ENCODE data around the gene TCFL5.

Gene TCFL5

DNA sequence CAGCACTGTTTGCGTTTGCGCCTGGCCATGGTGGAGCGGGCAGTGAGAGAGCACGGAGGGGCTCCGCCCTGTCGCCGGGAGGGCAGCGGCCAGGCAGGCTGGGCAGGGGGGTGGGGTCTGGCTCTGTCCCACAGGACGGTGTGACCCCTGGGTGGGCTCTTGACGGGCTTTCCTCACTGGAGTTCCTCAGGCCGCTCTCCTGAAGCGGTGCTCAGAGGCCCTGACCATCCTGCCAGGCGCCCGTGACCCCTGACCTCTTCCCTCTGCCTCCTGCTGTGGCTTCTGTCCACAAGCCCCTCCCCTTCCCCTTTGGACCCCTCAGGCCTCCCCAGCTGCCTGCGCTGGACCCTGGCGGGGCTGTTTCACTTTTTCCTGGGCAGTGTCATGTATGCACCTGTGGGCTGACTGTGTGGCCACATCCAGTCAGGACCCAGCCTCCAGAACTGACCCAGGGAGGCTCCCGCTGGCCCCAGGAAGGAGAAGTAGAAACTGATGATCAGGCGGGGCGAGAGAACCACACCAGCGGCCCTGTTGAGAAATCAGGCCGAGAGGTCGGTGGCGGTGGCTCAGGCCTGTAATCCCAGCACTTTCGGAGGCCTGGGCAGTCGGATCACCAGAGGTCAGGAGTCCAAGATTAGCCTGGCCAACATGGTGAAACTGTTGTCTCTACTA lies 55.8 kb downstream of the TCFL5 start:
- DNase-seq (ENCODE audit: low read depth, low spot score) = no peak
- H3K4me3 ChIP-seq (ENCODE audit: low read length) = peak overlapping the region; percentile 68

DNA sequence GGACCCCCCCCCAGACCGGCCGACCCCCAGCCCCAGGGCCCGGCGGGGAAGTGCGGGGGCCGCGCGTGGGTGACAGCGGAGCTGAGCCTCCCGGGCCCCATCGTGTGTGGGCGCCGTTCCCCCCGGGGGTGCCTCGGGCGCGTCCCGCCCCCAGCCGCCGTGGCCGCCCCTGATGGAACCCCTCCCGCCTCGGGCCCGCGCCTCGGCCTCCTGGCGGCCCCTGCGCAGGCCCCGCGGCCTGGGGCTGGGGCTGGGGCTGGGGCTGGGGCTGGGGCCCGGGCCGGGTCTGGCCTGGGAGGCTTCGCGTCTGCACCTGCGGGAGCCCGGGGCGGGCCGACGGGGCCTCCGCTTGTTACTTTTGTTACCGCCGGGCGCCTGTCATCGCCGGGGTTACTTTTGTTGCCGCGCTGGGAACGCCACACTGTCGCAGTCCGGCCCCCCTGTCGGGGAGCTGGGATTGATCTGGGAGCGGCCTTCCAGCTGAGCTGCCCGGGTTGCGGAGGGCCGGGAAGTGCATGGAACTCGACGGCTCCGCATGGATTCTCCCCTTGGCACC lies 56.4 kb downstream of the TCFL5 start:
- peak overlapping the region; percentile 68 for H3K4me3 ChIP-seq (ENCODE audit: low read length)
- no peak for DNase-seq (ENCODE audit: low read depth, low spot score)

DNA sequence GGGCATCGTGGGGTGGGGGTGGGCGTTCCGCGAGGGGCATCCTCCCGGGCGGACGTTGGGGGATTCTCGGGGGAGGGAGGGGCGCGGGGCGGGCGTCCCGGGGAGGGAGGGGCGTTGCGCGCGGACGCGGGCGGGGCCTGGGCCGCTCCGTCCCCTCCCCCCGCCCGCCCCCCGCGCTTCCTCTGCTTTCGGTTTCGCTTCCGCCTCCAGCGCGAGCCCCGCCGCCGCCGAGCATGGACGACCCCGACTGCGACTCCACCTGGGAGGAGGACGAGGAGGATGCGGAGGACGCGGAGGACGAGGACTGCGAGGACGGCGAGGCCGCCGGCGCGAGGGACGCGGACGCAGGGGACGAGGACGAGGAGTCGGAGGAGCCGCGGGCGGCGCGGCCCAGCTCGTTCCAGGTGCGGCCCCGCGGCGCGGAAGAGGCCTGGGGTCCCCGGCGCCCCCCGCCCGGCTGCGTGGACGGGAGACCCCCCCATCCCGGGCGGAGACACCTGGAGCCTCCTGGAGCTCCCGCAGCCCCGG lies 56.9 kb downstream of the TCFL5 start, which contains the start of gene OGFR:
Gene OGFR (plus strand): TSS at position 209 of the 528 bp plus-strand sequence. CDS start 25 bp downstream, at position 234.
- no peak for DNase-seq (ENCODE audit: low read depth, low spot score)
- peak within 1 kb of the TSS; percentile 68 for H3K4me3 ChIP-seq (ENCODE audit: low read length)

DNA sequence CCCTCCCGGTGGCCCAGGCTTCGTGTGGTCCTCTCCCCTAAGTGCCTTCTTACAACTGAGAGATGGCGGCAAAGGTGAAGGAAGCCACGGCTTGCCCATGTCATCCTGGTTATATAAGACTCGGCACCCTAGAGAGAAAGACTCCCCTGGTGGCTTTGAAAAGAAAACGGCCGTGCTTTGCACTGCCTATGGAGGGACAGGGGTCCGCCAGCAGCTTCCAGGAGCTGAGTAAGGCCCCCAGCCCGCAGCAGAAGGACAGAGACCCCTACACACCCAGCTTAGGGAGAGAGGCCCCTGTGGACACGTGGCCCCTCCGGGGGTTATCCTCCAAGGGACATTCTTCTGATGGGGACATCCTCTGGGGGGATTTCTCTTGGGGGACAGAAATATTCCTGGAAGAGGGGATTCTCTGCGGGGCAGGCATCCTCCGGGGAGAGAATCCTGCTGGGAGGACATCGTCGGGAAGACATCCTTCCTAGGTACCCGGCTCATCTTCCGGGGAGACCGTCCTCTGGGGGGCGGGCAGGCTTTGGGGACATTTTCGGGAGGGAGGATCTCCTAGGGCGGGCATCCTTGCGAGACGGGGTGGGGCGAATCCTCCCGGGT lies 57.5 kb downstream of the TCFL5 start:
- no peak for DNase-seq (ENCODE audit: low read depth, low spot score)
- peak overlapping the region; percentile 57 for H3K4me3 ChIP-seq (ENCODE audit: low read length)

DNA sequence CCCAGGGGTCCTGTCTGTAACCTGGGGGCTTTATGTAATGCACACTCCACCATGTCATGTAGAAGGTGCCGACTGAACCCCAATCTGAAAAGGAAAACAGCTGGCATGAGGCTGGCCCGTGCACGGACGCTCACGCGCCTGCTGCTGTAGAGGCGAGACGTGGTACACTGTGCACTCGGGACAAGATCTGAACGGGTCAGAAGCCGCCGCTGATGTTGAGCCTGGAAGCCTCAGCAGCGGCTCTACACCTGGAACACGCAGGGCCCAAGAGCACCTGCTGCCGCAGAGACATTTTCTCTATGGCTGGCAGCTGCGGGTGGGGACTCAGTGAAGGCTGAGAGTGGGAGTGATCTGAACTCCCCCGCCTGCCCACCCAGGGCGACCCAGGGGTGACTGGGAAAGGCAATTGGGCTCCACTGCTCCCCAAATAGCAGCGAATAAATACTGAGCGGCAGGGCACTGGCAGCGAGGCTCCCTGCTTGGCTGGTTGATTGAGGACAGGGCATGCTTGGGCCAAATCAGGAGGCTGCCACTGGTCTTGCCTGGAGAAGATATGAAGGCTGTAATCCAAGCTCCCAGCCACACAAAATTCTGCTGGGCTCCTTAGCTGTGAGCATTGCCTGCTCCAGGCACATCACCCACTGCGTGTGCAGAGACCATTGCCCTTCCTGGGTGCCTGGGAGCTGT lies 59.5 kb downstream of the TCFL5 start:
- DNase-seq (ENCODE audit: low read depth, low spot score) = no peak
- no peak overlapping the region for H3K4me3 ChIP-seq (ENCODE audit: low read length)

DNA sequence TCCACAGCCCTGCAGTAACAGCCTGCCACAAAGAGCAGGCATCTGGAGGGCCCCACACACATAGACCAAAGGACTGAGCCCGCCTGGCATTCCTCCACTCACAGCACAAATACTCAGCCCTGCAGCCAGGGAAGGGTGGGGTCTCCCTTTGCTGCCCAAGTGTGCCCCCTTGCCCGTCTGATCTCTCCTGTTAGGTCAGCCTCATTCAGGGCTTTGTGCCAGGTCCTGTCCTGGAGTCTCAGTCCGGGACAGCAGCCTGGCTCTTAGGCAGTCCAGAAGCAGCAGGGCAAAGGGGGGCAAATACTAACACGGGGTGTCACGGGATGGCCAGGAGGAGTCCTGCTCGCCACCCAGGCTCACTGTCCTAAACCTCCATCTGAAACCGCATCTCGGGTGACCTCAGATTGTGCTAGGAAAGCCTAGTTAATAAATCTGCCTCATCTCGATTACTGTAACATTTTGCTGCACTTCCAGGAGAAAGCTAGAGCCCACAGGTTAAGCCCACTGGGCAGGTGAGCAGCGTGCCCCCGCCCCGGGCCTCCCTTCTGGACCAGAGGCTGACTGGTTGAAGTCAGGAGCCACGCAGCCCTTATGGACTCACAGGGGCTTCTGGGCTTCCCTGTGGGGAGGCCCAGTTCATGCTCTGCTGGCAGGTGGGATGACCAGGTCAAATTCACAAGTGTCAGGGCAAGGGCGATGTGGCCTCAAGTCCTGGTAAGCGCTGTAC lies 60.2 kb downstream of the TCFL5 start:
- H3K4me3 ChIP-seq (ENCODE audit: low read length) = no peak overlapping the region
- no peak for DNase-seq (ENCODE audit: low read depth, low spot score)

DNA sequence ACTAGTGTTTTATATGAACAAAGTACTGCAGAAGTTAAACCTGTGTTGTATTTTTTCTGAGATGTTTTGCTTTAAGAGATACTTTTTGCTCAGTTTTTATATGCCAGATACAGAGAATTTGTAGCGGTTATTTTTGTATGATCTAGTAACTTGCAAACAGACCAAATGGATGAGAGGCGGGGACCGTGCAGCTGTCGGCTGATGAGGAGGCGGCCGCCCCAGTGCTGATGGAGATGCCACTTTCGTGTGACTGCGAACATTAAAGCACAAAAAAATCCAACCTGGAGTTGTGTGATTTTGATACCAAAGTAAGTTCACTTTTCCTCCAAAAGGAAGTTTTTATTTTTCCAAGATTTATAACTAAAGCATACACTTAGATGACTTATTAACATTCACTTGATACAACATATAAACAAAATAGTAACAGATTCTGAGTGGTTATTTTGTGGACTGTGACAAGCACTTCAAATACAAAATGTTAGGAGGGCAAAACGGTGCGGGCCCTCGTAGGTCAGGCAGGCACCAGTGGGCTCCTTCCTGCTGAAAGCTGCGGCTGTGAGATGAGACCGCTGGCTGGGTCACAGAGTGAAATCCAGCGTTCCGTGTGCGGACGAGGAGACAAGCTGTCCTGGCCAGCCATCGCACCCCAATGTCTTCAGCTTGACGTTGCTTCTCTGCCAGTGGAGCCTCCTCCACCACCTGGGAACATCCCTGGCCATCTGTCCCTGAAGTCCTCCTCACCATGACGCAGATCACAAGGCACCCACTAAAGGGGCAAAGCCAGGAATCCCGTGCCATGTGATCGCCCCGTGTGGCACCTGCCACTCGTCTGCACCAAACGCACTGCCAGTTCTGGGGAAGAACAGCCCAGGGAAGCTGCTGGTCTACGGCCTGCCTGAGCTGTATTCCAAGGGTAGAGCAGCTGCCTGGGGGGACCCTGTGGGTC lies 61.0 kb downstream of the TCFL5 start:
- no peak overlapping the region for H3K4me3 ChIP-seq (ENCODE audit: low read length)
- DNase-seq (ENCODE audit: low read depth, low spot score) = no peak

DNA sequence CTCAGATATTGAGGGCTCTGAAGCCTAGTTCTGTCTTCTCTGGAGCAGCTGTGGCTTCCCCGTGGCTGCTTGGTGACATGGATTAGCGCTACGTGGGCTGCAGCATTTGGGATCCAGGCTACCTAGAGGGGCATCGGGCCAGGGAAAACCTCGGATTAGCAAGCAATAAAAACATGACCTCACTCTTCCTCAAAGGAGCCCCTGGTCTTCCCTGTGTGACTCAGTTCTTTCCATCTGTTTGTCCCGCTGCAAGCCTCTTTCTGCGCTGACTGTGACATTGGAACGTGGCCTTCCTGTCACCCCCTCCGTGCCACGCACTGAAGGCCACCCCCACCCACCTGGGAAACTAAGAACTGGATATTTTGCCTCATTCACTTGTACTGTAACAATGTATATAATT lies 61.7 kb downstream of the TCFL5 start:
- no peak overlapping the region for H3K4me3 ChIP-seq (ENCODE audit: low read length)
- DNase-seq (ENCODE audit: low read depth, low spot score) = no peak

DNA sequence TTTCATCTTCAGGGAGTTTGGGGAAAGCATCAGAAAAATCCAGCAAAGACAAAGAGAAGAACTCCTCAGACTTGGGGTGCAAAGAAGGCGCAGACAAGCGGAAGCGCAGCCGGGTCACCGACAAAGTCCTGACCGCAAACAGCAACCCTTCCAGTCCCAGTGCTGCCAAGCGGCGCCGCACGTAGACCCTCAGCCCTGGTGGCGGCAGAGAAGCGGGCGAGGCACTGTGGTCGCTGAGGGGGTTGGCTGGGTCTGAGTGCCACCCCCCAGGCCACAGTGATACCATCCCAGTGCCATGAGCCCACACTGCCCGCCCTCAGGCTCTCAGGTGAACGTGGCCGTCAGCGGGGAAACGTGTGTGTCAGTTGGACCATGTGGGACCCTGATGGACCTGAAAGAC lies 62.2 kb downstream of the TCFL5 start:
- H3K4me3 ChIP-seq (ENCODE audit: low read length) = no peak overlapping the region

DNA sequence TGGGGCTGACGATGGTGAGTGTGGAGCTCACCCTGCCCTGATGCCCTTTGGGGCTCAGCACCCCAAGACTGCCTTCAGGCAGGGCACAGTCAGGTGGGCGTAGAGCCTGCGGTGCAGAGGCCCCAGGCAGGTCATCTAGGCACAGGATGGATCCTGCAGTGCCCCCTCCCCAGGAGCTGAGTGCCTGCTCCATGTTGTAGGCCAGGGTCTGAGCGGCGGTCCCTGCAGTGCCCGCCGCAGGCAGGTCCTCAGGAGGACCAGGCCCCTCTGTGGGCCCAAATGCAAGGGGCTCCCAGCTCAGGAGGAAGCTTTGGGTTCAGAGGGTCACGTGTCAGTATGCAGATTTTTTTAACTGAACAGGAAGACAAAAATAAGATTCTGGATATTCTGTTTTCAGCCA lies 62.6 kb downstream of the TCFL5 start:
- no peak overlapping the region for H3K4me3 ChIP-seq (ENCODE audit: low read length)
- no peak for DNase-seq (ENCODE audit: low read depth, low spot score)

More for the DNA sequence above, 62.2 kb downstream of the TCFL5 start:
- DNase-seq (ENCODE audit: low read depth, low spot score) = no peak

DNA sequence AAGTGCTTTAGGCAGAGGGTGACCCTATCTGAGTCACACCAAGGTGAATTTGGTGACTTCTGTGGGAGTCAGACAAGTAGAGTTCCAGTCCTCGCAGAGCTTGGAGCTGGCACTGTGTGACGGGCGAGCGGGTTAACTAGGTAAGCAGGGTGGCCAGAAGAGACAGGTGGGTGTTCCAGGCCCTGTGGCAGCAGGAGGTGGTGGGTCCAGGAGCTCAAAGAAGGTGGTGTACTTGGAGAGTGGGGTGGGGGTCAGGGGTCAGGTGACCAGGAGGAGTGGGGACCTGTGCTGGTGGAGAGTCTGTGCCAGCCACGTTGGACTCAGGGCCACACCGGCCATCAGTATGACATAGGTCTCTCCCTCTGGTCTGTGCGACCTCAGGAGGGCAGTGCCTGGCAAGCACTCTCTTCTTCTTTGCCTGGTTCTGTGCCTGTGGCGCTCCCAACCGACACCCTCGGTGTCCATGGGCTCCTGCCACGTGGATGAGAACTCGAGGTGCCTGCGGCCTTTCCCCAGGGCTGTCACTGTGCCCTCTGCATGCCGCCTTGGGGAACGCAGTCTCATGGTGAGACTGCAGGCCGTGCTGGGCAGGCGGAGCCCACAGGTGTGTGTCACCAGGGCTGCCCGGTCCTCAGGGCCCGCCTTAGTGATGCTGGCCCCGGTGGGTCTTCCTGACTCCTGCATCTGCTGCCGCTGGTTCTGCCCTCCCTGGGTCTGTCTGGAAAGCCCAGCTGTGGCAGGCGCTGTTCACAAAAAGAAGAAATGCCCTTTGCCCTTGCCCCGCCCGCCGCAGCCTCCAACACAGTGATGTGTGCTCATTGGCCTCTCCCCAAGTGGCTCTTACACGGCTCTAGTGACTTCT lies 63.7 kb downstream of the TCFL5 start:
- H3K4me3 ChIP-seq (ENCODE audit: low read length) = no peak overlapping the region
- DNase-seq (ENCODE audit: low read depth, low spot score) = no peak

DNA sequence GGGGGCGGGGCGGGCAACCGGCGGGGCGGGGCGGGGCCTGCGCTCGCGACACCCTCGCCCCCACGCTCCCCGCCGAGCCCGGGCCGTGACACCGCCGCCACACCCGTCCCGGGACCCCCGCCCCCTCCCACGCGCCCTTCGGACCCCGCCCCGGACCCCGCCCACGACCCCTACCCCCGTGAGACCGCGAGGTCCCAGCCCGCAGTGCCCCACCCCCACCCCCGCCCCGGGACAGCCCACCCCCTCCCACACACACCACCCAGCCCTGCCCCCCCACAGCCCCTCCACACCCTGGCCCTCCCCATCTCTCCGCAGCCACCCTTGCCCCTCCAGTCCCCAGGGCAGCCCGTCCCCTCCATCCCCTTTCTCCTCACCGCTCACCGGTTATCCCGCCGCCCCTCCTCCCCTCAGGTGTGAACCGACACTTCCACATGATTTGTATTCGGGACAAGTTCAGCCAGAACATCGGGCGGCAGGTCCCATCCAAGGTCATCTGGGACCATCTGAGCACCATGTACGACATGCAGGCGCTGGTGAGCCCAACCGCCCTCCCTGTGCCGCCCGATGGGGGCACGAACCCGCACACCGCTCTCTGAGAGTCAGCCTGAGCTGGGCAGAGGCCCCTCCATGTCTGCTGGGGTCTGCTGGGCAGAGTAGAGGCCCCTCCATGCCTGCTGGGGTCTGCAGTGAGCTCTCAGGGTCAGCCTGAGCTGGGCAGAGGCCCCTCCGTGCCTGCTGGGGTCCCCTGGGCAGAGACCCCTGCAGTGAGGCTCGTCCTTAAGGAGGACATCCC lies 64.7 kb downstream of the TCFL5 start:
- DNase-seq (ENCODE audit: low read depth, low spot score) = no peak
- peak overlapping the region; percentile 56 for H3K4me3 ChIP-seq (ENCODE audit: low read length)

DNA sequence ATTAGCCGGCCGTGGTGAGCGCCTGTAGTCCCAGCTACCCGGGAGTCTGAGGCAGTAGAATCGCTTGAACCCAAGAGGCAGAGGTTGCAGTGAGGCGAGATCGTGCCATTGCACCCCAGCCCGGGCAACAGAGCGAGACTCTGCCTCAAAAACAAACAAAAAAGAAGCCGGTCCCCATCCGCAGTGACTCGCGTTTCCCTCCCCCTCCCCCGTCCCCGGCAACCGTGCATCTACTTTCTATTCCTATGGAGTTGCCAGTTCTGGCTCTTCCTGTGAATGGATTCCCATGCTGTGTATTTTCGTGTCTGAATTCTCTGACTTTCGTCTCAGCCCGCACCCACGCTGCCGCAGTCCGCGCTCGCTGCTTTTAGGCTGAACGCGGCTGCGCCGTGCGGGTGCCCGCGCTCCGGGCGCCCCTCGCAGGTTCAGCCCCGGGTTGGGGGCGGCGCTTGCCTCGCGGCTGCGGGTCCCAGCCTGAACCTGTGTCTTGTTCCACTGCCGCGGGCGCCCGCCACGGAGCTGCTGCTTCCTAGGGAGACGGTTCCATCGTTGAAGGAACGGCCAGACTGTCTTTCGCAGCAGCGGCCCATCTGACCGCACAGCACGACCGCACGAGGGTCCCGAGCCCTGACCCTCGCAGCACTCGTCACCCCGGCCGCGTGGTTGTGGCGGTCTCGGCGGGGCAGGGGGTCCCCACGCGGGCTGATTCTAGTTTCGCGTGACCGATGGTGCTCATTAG lies 66.4 kb downstream of the TCFL5 start:
- peak overlapping the region; percentile 74 for H3K4me3 ChIP-seq (ENCODE audit: low read length)
- DNase-seq (ENCODE audit: low read depth, low spot score) = peak; percentile 73

DNA sequence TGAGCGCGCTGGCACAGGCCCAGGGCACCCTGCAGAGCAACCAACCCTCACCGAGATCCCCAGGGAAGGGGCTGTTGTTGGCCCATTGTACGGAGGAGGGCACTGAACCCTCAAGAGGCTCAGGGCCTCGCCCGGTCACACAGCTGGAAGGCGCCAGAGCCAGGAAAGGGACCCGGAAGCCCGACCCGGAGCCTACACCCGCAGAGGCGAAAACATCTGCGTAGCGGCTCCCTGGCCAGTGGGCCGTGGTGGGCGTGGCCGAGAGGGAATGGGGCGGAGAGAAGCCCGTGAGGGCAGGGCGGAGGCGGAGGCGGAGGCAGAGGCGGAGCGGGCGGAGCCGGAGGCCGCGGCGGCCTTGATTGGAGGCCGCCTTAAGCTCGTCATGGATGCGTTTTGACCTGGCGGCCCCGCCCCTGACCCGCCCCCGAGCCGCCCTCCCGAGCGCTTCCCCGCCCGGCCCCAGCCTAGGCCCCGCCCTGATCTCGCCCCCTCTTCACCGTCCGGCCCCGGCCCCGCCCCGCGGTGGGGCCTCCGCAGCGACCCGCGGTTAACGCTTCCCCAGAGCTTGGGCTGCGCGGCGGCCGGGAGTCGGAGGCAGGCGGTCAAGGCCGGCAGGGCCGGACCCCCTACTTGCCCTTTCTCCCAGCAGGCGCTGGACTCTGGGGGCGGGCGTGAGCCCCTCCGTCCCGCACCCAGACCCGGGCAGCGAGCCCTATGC lies 67.5 kb downstream of the TCFL5 start:
- H3K4me3 ChIP-seq (ENCODE audit: low read length) = peak overlapping the region; percentile 74
- peak; percentile 82 for DNase-seq (ENCODE audit: low read depth, low spot score)

DNA sequence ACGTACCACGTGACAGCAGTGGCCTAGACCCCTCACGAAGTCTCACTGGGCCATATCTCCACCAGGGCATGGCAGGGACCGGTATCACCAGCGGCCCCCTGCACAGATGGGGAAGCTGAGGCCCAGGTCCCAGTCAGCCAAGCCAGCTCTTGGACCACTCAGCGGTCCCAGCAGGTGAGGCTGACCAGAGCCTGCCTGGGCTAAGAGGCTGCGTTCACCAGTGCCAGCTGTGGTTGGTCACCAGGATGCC lies 67.9 kb downstream of the TCFL5 start:
- DNase-seq (ENCODE audit: low read depth, low spot score) = no peak

More for the DNA sequence above, 67.9 kb downstream of the TCFL5 start:
- H3K4me3 ChIP-seq (ENCODE audit: low read length) = peak overlapping the region; percentile 47
